DND-41 (cell line): ENCODE data around the gene GTF2H1.
"Not testable (repeated sequence)": the region's sequence is repeated elsewhere in the genome, so short reads cannot be mapped to it uniquely, and the experiment has no call there.

Source experiments
- ATAC-seq: fragments of 200-7000 bp; cut with Tn5 transposase; 3 replicates; pipeline ENCODE4 v1.9.1; 2021; ENCODE audit warnings: low read depth; ENCODE audit not compliant: insufficient read depth
- DNase-seq: peaks from one replicate; pipeline ENCODE4 v3.0.0-alpha.2; 2020
- H2AFZ ChIP-seq: 2 replicates; pipeline ENCODE4 v1.6.0; 2012; ENCODE audit warnings: low read depth, low read length
- H3K27ac ChIP-seq: 2 replicates; pipeline ENCODE4 v1.5.1; 2012; ENCODE audit warnings: low read length, inconsistent platforms
- H3K27me3 ChIP-seq: fragments of 200-600 bp; sonication (generic); 2 replicates; pipeline ENCODE4 v1.6.0; 2012; ENCODE audit warnings: low read length, mild to moderate bottlenecking, inconsistent platforms; ENCODE audit not compliant: insufficient read depth, poor library complexity
- H3K36me3 ChIP-seq: 2 replicates; pipeline ENCODE4 v1.5.1; 2012; ENCODE audit warnings: low read length, inconsistent platforms; ENCODE audit not compliant: insufficient read depth
- H3K4me1 ChIP-seq: 2 replicates; pipeline ENCODE4 v1.5.1; 2012; ENCODE audit warnings: mild to moderate bottlenecking, low read length; ENCODE audit not compliant: insufficient read depth
- H3K4me2 ChIP-seq: 2 replicates; pipeline ENCODE4 v1.6.0; 2012; ENCODE audit warnings: mild to moderate bottlenecking, moderate library complexity, low read length, inconsistent platforms; ENCODE audit not compliant: insufficient read depth
- H3K4me3 ChIP-seq, 2 experiments: fragments of 200-600 bp in 1 of 2; shearing (Covaris generic) in 1 of 2; 2 replicates each; pipeline ENCODE4 v1.5.1; 2012 to 2016; ENCODE audit warnings: inconsistent platforms in 2 of 2, low read length in 2 of 2, mild to moderate bottlenecking in 2 of 2, low read depth in 1 of 2, moderate library complexity in 1 of 2
- H3K79me2 ChIP-seq: 2 replicates; pipeline ENCODE4 v1.6.0; 2012; ENCODE audit warnings: low read length, inconsistent platforms; ENCODE audit not compliant: insufficient read depth
- H3K9ac ChIP-seq: 2 replicates; pipeline ENCODE4 v1.6.0; 2012; ENCODE audit warnings: low read depth, mild to moderate bottlenecking, inconsistent platforms, low read length, moderate library complexity
- H3K9me3 ChIP-seq: 2 replicates; pipeline ENCODE4 v1.5.1; 2012; ENCODE audit warnings: low read length, moderate library complexity, mild to moderate bottlenecking, inconsistent platforms; ENCODE audit not compliant: insufficient read depth, severe bottlenecking
- H4K20me1 ChIP-seq: 2 replicates; pipeline ENCODE4 v1.6.0; 2012; ENCODE audit warnings: low read length; ENCODE audit not compliant: insufficient read depth
- CTCF ChIP-seq: IDR thresholded peaks from 2 replicates; pipeline ENCODE4 v1.5.1; 2012; ENCODE audit warnings: borderline replicate concordance, low read length, moderate library complexity, mild to moderate bottlenecking; ENCODE audit not compliant: poor library complexity, severe bottlenecking; ENCODE audit errors: extremely low read depth
- EZH2 ChIP-seq: IDR thresholded peaks from 3 replicates; pipeline ENCODE4 v1.6.1; 2012; ENCODE audit warnings: borderline replicate concordance, low read depth, mild to moderate bottlenecking, moderate library complexity, low read length, inconsistent platforms; ENCODE audit not compliant: severe bottlenecking

GTF2H1 gene

GRCh38 chr11:18395735-18396504, 73.6 kb downstream of the GTF2H1 start:
- Histone ChIP-seq H3K4me1 (peaks cover 58% of the 10 kb centered on the region), H3K4me3 (peak overlapping the region; percentile 72 to 94), H4K20me1 (peaks cover 62% of the 10 kb centered on the region), H3K36me3 (peaks cover 64% of the 10 kb centered on the region), H3K9ac (peak overlapping the region; percentile 96), H3K27ac (peak overlapping the region; percentile 94), H3K79me2 (peaks cover 71% of the 10 kb centered on the region), H2AFZ (no peak overlapping the region; the same call in 1 of the 2 replicates), H3K9me3 (no peaks in the 10 kb centered on the region), H3K27me3 (no peaks in the 10 kb centered on the region), H3K4me2 (peak overlapping the region; percentile 79)
- no peak for TF ChIP-seq CTCF
- no peak for TF ChIP-seq EZH2
- peak; percentile 98 for DNase-seq
- peak; percentile 76 for ATAC-seq

GRCh38 chr11:18397921-18398320, 75.6 kb downstream of the GTF2H1 start:
- Histone ChIP-seq H3K9me3 (no peaks in the 10 kb centered on the region), H3K4me1 (peaks cover 60% of the 10 kb centered on the region), H3K36me3 (peaks cover 82% of the 10 kb centered on the region), H2AFZ (no peak overlapping the region), H3K4me3 (peak overlapping the region in 1 of 2 experiments; percentile 72; a peak in 2 of 4 replicates), H4K20me1 (peaks cover 73% of the 10 kb centered on the region), H3K27me3 (no peaks in the 10 kb centered on the region), H3K4me2 (peak overlapping the region; percentile 79), H3K9ac (no peak overlapping the region; the same call in 1 of the 2 replicates), H3K79me2 (peaks cover 85% of the 10 kb centered on the region), H3K27ac (no peak overlapping the region)
- ATAC-seq = no peak
- no peak for DNase-seq
- TF ChIP-seq EZH2 (no peak), CTCF (no peak)

DNA sequence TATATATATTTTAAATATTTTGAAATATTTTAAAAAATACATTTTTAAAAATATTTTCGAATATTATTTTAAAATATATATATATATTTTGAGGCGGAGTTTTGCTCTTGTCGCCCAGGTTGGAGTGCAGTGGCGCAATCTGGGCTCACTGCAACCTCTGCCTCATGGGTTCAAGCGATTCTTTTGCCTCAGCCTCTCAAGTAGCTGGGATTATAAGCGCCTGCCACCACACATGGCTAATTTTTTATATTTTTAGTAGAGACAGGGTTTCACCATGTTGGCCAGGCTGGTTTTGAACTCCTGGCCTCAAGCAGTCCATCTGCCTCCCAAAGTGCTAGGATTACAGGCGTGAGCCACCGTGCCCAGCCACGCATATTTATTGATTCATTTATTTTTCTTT, 78.7 kb downstream of the GTF2H1 start:
- H3K9ac ChIP-seq, H3K4me3 ChIP-seq, H3K27me3 ChIP-seq, H3K27ac ChIP-seq, H3K9me3 ChIP-seq, DNase-seq, ATAC-seq, H2AFZ ChIP-seq, H3K4me2 ChIP-seq: not testable (repeated sequence)
- Histone ChIP-seq H3K4me1 (peaks cover 47% of the 10 kb centered on the region), H3K79me2 (peaks cover 67% of the 10 kb centered on the region), H3K36me3 (peaks cover 97% of the 10 kb centered on the region), H4K20me1 (peaks cover 72% of the 10 kb centered on the region)

- Histone ChIP-seq H3K4me1 (peaks cover 18% of the 10 kb centered on the region), H3K4me2 (no peak overlapping the region), H2AFZ (no peak overlapping the region), H3K27me3 (no peaks in the 10 kb centered on the region), H3K9me3 (no peaks in the 10 kb centered on the region), H4K20me1 (peaks cover 49% of the 10 kb centered on the region), H3K79me2 (peaks cover 37% of the 10 kb centered on the region), H3K9ac (no peak overlapping the region), H3K27ac (no peak overlapping the region), H3K36me3 (peaks cover 95% of the 10 kb centered on the region), H3K4me3 (no peak overlapping the region)
- DNase-seq (no peak), ATAC-seq (no peak)
- TF ChIP-seq CTCF (no peak), EZH2 (no peak)
Measured at GRCh38 chr11:18404062-18404461, 81.7 kb downstream of the GTF2H1 start.

- H3K79me2 ChIP-seq = peaks cover 11% of the 10 kb centered on the region
- not testable (repeated sequence) for H3K4me1 ChIP-seq, H3K27me3 ChIP-seq, H3K9me3 ChIP-seq, H3K4me2 ChIP-seq, H2AFZ ChIP-seq, H3K27ac ChIP-seq, DNase-seq, H3K4me3 ChIP-seq, ATAC-seq, H3K9ac ChIP-seq
- peaks cover 64% of the 10 kb centered on the region for H3K36me3 ChIP-seq
- peaks cover 24% of the 10 kb centered on the region for H4K20me1 ChIP-seq
Measured at GRCh38 chr11:18407400-18407799, 85.0 kb downstream of the GTF2H1 start.
